ENCODE measurements around the gene PPA1. TPM values are rescaled to one million over a fixed set of nuclear protein-coding genes. Genes with fewer than 3 reads are reported as not detected.

PPA1 gene
- total RNA-seq, 1 donor from 2014 or later, result 56.3 TPM

DNA sequence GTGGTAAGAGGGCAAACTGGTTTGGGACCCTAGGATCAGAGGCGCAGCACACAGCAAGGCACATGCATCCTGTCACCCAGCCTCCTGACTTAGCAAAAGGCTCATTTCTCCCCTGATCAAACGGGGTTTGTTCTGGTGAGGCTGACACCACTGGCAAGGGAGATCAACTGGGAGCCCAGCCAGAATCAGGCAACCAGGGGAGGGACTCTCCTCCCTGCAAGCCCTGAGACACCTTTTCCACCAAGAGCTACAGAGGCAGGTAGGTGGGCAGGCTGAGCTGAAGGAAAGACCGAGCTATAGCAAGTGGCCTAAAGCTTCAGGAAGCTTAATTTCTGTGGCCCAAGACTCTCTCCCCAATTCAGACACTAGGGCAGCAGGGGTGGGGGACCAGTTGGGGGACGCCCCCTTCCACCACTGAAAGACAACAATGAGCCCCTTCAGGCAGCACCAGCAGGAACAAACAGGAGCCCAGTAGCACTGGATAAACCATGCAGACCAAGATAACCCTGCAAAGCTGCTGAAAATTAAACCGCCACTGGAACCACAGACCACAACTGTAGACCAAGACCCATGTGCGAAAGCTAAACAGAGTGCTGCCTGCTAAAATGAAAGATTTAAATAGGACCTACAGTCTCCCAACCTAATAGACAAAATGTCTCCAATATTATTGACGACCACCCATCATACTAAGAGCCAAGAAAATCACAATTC lies 35.8 kb downstream of the PPA1 start:
- Mint-ChIP-seq H3K4me1 (ENCODE audit: unreplicated experiment) (no peaks in the 10 kb centered on the region), H3K9me3 (ENCODE audit: unreplicated experiment) (no peaks in the 10 kb centered on the region), H3K36me3 (ENCODE audit: low read depth, unreplicated experiment) (peaks cover 3% of the 10 kb centered on the region), H3K27me3 (ENCODE audit: unreplicated experiment) (no peaks in the 10 kb centered on the region), H3K27ac (ENCODE audit: unreplicated experiment) (no peak overlapping the region), H3K4me3 (ENCODE audit: unreplicated experiment) (no peak overlapping the region)
- DNase-seq (ENCODE audit: low spot score), result no peak
- TF ChIP-seq, protein P1, sequence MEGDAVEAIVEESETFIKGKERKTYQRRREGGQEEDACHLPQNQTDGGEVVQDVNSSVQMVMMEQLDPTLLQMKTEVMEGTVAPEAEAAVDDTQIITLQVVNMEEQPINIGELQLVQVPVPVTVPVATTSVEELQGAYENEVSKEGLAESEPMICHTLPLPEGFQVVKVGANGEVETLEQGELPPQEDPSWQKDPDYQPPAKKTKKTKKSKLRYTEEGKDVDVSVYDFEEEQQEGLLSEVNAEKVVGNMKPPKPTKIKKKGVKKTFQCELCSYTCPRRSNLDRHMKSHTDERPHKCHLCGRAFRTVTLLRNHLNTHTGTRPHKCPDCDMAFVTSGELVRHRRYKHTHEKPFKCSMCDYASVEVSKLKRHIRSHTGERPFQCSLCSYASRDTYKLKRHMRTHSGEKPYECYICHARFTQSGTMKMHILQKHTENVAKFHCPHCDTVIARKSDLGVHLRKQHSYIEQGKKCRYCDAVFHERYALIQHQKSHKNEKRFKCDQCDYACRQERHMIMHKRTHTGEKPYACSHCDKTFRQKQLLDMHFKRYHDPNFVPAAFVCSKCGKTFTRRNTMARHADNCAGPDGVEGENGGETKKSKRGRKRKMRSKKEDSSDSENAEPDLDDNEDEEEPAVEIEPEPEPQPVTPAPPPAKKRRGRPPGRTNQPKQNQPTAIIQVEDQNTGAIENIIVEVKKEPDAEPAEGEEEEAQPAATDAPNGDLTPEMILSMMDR (IDR thresholded peaks at IDR 0.05; ENCODE audit: unreplicated experiment), result no peak

DNA sequence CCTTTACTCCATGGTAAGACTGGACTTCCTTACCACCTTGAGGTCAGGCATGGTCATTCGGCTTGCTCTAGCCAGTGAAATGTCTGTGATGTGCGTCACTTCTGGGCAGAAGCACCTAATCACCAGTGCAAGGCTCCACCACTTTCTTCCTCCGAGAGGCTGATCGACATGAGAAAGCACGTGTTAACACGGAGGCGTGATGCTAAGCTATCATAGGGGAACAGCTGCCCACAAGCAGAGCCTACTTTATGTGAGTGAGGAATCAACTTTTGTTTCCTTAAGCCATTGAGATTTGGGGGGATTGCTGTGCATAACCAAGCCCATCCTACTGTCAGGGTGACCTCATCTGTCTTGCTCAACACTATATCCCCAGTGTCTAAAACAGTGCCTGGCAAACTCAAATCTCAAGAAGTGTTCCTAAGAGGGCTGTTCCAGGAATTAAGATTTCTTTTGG lies 39.8 kb downstream of the PPA1 start:
- no peaks in the 10 kb centered on the region for H3K4me1 Mint-ChIP-seq (ENCODE audit: unreplicated experiment)
- no peak overlapping the region for H3K4me3 Mint-ChIP-seq (ENCODE audit: unreplicated experiment)
- no peaks in the 10 kb centered on the region for H3K9me3 Mint-ChIP-seq (ENCODE audit: unreplicated experiment)
- H3K27me3 Mint-ChIP-seq (ENCODE audit: unreplicated experiment), result no peaks in the 10 kb centered on the region
- H3K36me3 Mint-ChIP-seq (ENCODE audit: low read depth, unreplicated experiment), result no peaks in the 10 kb centered on the region
- DNase-seq (ENCODE audit: low spot score), result no peak
- H3K27ac Mint-ChIP-seq (ENCODE audit: unreplicated experiment), result no peak overlapping the region
- TF ChIP-seq, protein P1 (IDR thresholded peaks at IDR 0.05; ENCODE audit: unreplicated experiment), result no peak

DNA sequence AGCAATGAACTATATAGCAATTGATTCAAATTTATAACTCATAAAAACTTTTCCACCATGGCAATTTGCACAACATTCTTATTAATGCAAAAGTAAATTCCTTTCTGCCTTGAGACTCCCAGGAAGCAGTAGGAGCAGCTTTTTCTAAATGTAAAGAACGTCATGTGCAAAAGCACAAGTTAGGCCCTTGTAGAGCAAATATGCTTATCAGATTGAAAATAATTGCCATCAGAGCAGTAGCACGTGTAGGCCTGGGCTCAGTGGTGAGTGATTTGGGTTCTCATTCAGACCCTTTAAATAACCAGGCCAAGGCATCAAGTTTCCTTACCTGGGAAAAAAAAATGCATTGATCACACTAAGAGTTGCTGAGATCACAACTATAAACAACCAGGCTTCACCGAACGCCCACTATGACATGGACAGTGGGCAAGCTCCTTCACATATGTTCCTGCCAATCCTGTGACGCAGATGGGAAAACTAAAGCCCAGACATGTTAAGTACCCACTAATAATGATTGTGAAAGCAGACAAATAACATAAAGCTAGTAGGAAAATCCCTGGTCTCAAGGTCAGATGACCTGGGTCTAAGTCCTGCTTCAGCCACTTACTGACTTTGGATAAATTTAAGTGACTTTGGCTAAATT lies 40.8 kb downstream of the PPA1 start:
- no peaks in the 10 kb centered on the region for H3K4me1 Mint-ChIP-seq (ENCODE audit: unreplicated experiment)
- DNase-seq (ENCODE audit: low spot score), result no peak
- no peak overlapping the region for H3K27ac Mint-ChIP-seq (ENCODE audit: unreplicated experiment)
- TF ChIP-seq, protein P1 (IDR thresholded peaks at IDR 0.05; ENCODE audit: unreplicated experiment), result no peak
- H3K4me3 Mint-ChIP-seq (ENCODE audit: unreplicated experiment), result no peak overlapping the region
- peaks cover 4% of the 10 kb centered on the region for H3K27me3 Mint-ChIP-seq (ENCODE audit: unreplicated experiment)
- no peaks in the 10 kb centered on the region for H3K9me3 Mint-ChIP-seq (ENCODE audit: unreplicated experiment)
- no peaks in the 10 kb centered on the region for H3K36me3 Mint-ChIP-seq (ENCODE audit: low read depth, unreplicated experiment)

DNA sequence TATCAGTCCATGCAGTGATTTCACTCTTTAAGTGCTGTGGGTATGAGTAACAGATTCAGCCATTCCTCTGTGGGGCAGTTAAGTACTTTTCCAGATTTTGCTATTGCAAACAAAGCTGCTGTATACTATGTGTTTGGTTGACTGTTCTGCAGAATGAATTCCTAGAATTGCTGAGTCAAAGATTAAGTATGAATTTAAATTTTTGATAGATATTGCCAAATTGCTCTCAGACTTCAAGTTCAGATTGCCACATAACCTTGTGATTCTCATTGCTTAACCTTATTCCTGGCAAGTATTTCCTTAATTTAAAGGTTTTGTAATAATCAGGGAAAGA lies 41.3 kb downstream of the PPA1 start:
- no peaks in the 10 kb centered on the region for H3K9me3 Mint-ChIP-seq (ENCODE audit: unreplicated experiment)
- no peaks in the 10 kb centered on the region for H3K36me3 Mint-ChIP-seq (ENCODE audit: low read depth, unreplicated experiment)
- no peaks in the 10 kb centered on the region for H3K4me1 Mint-ChIP-seq (ENCODE audit: unreplicated experiment)
- peaks cover 4% of the 10 kb centered on the region for H3K27me3 Mint-ChIP-seq (ENCODE audit: unreplicated experiment)
- H3K27ac Mint-ChIP-seq (ENCODE audit: unreplicated experiment), result no peak overlapping the region
- TF ChIP-seq, protein P1 (IDR thresholded peaks at IDR 0.05; ENCODE audit: unreplicated experiment), result no peak
- no peak overlapping the region for H3K4me3 Mint-ChIP-seq (ENCODE audit: unreplicated experiment)
- no peak for DNase-seq (ENCODE audit: low spot score)

All from endothelial cell (in vitro differentiated cells).